Suppressor macrophage (primary cell): ENCODE results near the gene MOB3B.
"Not testable (repeated sequence)": the region's sequence is repeated elsewhere in the genome, so short reads cannot be mapped to it uniquely, and the experiment has no call there.

Experiments
- DNase-seq, 4 experiments: peaks; one replicate each; pipeline ENCODE4 v3.0.0-alpha.2; 2020 to 2022

The MOB3B gene

DNA sequence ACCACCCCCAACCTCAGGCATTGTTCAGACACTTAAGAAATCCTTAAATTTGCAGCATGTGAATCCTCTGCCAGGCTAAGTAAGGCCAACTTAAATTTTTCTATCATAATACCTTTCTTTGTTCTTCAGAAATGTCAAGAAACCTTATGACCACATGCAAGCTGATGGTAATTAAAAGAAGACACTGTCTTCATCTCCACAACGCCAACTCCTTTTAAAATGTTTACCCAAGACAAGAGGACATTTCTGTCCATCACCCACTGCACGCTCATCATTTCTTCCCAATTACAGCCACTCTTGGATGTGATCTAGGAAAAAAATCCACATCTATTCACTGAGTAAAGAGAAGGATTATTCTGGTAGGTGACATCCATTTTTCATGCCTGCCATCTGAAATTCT lies 11.6 kb downstream of the MOB3B start:
- no peak for DNase-seq

DNA sequence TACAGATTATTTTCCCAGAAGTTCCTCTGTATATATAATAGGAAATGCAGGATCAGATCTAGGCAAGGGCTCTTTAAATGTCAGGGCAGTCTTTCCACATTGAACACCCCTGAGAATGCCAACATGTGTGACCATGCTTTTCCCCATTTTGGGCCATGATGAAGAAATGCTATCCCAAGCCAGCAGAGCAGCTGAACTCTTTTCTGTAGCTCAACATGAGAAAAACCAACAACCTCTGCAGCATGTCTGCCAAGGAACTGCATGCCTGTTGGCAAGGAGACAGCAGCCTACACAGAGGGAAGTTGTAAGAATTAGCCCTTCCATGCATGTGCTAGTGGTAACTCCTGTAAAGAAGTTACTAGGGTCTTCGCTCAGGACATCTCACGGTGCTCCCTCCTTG lies 15.1 kb downstream of the MOB3B start:
- DNase-seq: peak; percentile 17 to 48 (median 26)

DNA sequence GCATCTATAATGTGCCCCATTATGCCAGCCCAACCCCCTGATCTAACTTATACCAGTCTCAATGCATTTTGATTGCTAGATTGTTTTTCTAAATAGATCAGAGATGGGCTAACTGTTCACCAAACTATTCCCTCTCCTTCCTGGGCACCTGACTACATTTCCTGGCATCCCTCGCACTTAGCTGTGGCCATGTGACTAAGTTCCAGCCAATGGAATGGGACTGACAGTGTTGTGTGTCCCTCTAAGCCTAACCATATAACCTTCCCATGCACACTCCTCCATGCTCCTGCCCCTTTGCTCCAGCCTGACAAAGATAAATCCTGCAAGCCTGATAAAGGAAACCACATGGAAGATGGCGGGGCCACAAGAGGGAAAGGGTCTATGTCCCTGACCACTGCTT lies 17.8 kb downstream of the MOB3B start:
- no peak for DNase-seq

DNA sequence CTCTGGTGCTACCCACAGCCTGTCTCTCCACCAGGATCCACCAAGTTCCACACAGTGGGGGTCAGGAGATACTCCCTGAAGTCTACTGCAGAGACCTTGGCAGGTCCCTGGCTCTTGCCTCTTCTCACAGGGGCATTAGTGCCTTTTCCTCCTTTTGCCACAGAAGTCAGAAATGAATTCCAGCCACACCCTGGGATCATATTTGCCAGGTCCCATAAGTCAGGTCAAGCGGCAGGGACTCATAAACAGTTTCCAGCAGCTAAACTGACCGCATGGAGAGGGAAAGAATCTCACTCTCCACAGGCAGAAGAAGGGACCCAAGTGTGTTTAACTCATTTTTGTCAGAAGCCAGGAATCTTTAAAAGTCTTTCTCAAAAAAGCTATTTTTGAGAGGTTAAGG lies 18.8 kb downstream of the MOB3B start:
- DNase-seq: no peak

DNA sequence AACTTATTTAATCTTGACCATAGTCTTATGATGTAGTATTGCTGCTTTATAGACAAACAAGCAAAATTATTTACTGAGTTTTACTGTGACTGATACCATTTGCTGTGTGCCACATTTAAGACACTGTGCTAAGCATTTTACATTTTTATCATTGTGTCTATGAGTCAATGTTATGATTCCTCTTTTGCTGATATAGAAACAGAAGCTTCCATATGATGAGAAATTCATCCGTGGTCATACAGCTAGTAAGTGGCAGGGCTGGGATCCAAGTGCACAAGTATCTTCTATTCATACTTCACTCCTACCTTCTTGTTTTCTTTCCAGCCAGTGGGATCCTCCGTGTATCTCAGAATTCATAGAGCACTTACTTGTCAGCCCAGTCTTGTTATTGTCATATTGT lies 22.6 kb downstream of the MOB3B start:
- DNase-seq: peak in 2 of 4 experiments; percentile 45 to 56

DNA sequence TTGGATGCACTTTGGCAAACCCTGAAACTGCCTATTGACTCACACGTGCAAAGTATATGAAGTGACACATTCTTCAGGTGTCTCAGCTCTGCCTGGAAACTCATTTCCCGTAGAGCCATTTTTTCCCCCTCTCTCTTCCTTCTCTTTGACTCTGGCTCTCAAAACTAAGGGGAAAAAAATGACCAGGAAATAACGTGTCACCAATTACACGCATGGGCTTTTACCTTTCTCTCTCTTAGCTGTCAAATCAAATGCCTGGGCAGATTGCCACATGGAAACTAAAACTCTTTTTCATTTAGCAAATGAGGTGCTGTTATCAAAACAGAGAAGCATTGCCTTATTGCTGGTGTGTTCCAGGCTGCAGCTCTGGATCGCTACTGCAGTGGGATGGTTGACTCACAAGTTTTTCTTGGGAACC lies 23.9 kb downstream of the MOB3B start:
- DNase-seq: no peak

DNA sequence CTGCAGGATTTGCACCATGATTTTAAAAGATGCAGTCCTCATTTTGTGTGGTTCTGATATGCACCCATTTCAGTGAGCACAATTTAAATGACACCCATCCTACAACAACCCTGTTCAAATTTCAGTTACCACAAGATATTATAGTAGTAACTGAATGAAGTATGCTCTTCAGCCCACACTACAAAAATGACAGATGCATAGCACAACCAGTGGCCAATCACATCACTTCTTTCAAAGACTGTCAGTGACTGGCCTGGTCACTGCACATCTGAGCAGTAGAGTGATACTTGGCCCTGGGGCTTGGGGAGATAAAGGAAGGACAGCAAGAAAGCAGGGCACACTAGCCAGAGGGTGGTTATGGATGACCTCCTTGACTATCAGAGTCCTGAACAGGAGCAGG lies 25.4 kb downstream of the MOB3B start:
- no peak for DNase-seq

DNA sequence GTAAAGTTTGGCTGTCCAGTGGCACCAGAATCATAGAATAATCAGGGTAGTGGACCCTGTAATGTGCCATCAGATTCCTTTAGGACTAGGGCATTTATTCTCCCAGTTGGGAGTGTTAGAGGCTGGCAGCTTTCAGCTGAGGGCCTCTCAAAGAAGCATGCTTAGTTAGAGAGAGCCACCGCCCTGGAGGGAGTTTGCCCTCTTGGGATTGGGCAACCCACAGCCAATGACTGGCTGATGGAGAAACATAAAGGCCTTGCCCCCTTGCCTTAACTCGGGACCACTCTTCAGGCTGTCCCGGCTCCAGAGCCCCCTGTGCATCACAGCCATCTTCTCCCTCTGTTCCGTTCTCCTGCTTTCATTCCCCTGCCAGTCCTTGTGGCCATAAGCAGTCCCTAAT lies 26.0 kb downstream of the MOB3B start:
- DNase-seq: no peak

DNA sequence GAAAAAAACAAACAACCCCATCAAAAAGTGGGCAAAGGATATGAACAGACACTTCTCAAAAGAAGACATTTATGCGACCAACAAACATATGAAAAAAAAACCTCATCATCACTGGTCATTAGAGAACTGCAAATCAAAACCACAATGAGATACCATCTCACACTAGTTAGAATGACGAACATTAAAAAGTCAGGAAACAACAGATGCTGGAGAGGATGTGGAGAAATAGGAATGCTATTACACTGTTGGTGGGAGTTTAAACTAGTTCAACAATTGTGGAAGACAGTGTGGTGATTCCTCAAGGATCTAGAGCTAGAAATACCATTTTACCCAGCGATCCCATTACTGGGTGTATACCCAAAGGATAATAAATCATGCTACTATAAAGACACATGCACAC lies 28.7 kb downstream of the MOB3B start:
- DNase-seq: not testable (repeated sequence)

DNA sequence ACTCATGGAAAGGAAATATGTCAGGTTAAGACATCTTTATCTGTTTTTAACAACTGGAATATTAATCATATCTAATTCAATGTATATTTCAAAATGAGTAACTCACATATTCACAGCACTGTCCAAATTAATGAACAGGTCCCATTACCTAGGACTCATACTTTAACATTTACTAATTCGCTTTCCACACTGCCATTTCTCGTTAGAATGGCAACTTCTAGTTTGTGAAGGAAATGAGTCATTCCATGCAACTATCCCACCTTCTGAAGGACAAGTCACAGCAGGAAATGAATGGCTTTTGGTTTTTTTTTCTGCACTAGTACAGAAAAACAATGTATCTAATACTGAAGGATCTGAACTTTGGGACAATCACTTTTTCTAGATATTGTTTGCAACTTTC lies 30.2 kb downstream of the MOB3B start:
- DNase-seq: peak; percentile 32 to 77 (median 52)

DNA sequence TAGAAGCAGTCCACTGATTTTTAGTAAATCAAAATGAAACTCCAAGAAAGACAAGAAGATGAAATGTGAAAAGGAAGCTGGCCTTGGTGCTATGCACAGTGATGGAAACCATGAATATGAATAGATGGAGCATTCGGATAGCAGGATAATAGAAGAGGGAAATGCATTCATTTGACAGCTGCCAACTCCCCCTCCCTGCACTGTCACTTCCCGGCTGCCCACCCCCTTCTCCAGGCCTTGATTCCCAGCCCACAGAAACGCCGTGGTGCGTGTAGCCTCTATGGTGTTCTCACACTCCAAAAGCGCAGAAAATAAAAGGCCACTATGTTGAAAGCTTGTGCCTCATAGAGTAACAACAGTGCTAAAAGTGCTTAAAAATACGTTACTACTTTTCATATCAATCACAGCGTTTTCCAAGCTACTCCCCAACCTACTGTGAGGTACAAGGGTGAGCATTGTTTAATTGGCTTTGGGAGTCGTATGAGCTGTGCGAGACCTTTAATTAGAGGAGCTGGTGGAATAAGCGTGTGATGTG lies 31.7 kb downstream of the MOB3B start:
- DNase-seq: no peak

DNA sequence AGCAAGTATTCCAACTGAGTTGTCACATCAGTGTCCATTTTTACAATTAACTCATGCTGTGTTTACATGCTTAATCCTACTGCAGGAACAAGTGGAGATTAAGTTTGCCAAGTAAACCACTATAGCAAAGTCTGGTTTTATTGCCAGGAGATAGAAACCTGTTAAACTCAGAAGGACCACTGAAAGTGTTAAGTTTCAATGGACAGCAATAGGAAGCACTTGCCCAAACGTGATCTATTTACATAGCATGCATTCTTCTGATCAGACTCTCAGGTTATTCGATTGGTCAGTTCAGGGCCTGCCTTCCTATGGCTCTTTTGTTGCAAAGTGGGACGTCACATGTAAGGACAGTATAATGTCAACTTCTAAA lies 33.5 kb downstream of the MOB3B start:
- no peak for DNase-seq

DNA sequence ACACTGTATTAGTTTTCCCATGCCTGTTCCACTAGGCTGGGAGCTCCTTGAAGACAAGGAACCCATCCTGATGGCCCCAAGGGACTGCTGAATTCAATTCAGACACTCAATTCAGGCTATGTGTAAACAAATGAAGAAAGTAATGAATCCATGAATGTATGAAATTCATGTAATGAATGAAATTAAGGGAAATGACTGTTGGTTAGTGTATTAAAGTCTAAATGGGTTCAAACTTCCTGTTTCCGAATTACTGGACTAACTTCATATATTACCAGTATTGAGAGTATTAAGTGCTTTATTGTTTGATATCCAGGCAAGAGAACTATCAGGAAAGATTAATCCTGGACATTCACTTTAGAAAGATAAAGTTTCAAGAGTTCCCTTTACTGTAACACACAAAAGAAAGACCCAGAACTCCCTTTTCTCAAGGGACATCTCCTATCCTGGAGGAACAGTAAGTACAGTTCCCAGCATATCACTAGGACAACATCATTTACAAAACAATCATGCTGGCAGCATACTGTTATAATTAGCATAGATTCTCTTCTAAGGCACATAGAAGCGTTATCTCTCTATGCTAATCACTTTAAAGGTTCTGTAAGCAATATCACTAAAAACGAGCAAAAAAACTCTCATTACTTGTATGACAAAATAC lies 34.0 kb downstream of the MOB3B start:
- peak in 1 of 4 experiments; percentile 16 for DNase-seq

DNA sequence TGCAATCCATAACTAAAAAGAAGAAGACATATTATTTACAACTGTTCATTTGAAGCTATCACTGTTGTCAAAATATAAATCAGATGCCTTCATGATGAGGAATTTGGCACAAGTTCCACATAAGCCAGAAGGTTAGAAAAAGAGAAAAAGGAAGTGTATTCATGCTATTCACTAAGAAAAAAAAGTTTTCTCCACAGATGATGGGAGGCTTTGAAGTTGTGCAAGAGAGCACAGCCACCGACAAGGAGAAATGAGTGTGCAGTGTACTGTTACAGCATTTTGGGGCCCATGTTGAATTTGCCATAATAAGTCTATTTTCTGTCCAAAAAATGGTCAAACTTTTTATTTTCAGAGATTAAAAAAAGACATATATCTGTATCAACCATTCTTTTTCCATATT lies 38.5 kb downstream of the MOB3B start:
- DNase-seq: peak; percentile 60 to 82 (median 72)

DNA sequence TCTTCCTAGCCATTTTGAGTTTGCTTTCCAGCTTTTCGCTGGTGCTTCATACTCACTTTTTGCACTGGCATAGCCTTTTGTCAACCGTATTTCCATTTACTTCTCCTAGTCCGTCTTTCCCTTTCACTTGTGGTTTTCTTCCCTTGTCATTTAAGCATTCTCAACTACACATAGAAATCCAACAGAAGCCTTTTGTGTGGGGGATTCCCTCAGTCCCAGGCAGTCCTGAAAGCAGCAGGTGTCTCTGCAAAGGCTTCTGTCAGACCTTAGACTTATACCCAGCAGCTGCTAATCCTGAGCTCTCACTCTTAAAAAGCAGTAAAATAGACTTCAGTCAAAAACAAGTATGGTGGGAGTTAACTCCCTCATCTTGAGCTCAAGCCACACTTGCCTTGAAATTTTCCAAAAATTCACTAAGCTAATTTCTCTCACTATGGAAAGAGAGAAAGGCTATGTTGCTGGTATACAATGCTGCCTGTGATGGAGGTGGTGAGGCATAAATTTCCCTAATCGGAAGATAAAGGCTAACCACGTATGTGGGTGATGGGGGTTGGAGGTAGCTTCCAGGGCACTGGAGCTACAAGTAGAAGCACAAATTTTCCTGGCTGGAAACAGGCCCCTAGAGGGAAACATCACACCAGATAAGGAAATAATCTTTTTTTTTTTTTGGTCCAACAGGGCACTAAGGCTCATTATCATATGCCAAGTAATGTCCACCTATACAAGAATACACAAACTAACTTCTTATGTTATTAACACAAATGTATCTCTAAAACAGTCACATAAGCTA lies 40.3 kb downstream of the MOB3B start:
- DNase-seq: no peak

DNA sequence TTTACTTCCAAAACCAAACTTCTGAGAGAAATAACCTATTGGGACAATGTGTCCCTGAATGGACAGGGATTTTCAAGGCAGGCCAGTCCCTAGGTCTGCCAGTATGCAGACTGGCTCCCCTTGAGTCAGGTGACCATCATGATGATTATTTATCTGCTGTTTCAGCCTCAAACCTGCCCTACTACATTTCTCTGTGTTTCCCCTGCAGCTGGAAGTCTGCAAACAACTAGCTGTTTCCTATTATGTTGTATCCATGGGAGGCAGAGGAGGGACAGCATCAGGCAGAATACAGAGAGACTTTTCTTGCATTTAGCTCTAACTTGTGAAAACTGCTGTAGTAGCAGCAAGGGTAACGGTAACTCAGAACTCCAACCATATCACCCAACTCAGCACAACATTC lies 41.7 kb downstream of the MOB3B start:
- DNase-seq: no peak

DNA sequence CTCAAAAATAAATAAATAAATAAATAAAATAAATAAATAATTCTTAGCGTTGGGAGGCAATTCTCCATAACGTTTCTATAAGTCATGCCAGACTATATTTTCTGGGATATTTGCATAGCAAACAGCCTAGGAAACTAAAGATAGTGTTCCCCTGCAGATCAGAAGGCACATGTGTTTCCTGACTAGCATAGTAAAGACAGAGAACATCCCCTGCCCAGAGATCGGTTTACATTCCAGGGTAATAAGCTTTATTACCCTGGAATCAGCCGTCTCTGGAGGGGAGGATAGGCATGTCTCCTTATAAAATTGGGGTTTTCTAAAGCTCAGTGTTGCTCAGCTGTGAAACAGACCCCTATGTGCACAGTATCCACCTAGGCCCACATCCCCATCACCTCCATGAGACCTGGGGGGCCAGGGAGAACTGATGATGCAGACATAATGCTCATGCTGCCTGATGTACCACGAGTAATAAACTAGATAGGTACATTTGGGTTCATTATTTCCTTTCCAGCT lies 42.4 kb downstream of the MOB3B start:
- DNase-seq: no peak

DNA sequence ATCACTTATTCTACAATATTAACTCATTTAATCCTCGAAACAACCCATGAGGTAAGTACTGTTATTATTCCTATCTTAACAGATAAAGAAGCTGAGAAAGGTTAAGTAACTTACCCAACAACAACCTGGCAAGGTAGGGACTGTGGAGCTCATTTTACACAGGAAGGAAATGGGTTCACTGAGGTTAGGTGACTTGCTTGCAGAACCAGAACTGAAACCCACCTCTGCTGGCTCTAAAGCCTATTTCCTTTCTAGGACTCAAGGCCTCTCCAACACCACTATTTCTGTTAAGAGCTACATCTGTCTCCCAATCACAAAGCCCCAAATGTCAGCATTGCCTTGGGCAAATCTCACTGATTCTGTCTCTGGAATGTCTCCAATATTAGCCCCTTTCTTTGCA lies 44.5 kb downstream of the MOB3B start:
- no peak for DNase-seq

DNA sequence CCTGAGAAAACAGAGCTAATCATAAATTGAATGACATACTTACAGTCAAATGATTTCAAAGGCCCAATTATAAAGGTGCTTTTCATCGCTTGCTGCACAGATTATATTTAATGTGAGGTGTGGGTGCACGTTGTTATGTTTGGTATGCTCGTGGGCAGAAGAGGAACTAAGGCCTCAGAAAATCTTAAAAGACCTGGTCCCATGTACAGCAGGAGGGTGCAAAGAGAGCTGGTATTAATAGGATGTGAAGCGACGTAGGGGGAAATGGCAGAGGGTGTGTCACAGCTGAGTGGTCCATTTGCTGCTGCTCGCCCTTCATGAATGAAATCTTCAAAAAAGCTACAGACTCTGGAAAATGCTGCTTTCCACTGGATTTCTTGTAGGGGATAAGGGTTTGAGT lies 46.0 kb downstream of the MOB3B start:
- DNase-seq: no peak

DNA sequence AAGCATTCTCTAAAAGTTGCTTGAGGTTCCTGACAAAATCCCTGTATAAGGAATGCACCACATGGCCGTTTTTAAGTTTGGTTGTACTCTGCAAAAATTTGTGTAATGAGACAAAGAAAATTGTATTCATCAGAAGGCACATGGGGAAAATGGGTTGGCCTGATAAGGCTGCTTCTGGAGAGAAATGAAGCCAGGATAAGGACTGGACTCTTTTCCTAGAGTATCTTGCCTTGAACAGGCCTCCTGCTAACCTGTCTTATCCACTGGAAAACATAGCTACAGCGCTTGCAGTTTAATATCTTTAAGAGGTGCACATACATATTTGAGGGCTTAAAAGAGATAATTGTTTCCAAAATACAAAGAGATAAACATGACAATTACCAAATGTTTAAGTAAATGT lies 46.9 kb downstream of the MOB3B start:
- no peak for DNase-seq

DNA sequence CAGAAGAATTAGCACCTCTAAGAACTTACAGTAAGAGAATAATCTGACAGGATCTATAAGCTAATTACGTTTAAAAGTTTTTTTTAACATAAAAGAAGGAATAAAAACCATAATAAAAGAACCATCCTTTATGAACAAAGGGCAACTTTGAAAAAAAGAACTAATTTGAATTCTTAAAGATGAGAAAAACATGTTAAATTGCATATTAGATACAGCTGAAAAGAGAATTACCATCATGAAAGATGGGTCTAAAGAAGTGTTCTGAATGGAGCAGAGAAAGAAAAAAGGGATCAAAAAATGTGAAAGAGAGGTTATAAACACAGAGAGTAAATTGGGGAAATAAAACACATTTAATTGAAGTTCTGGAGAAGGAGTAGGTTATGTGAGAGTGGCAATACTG lies 51.3 kb downstream of the MOB3B start:
- DNase-seq: no peak

DNA sequence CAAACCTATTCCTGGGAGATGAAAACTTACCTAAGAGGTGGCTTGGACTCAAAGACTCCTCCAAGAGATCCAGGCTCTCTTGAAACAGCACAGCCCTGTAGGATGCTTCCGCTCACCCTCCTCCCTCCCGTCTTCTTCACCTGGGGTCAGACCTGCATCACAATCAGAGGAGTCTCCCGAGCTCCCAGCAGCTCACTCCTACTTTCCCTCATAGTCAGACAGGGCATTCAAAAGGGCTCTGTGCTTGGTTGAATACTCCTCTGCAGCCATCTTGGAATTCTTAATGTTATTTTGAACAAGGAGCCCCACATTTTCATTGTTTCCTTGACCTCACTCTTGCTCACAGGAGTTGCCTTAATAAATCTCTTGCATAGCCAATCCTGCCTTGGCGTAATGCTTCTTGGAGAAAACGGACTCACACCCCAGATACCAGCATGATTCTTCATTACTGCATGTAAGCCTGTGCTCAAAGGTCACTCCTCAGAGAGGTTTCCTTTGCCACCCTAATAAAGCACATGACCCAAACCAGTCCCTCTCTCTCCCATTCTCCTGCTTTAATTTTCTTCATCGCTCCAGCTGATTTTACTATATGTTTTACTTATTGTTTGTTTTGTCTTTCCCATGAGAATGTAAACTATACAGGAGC lies 52.6 kb downstream of the MOB3B start:
- no peak for DNase-seq

DNA sequence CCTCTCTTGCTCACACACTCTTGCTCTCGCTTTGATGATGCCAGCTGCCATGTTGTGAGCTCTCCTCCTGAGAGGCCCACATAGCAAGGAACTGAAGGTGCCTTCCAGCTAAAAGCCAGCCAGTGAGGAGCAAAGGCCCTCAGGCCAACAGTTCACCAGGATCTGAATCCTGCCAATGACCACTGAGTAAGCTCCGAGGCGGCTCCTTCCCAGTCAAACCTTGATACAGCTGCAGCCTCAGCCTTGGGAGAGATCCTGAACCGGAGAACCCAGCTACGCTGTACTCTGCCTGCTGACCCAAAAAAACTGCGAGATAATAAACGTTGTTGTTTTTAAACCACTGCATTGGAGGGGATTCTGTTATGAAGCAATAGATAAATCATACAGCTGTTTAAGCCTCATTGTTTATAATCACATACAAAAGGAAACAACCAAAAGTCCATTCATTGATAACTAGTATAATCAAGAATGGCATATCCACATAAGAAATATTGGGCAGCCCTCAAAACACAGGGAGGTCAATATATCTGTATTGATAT lies 54.5 kb downstream of the MOB3B start:
- DNase-seq: no peak
